D721Med (cell line): ENCODE measurements around the gene TXNDC8.

Experiments used
- DNase-seq: peaks from one replicate; pipeline ENCODE4 v3.0.0; 2011; ENCODE audit warnings: low spot score; ENCODE audit not compliant: insufficient read length
- FAIRE-seq: peaks from 2 replicates; lab custom pipeline; 2011; peaks lifted over from hg19 to GRCh38; lab: Jason Lieb, UNC
- CTCF ChIP-seq: IDR thresholded peaks from 2 replicates; pipeline ENCODE4 v1.5.1; 2012; ENCODE audit warnings: mild to moderate bottlenecking, control low read depth; ENCODE audit not compliant: insufficient read depth; ENCODE audit errors: missing control alignments

Gene TXNDC8

GRCh38 chr9:110293248-110293647, 44.4 kb downstream of the TXNDC8 start:
- FAIRE-seq, result no peak
- TF ChIP-seq CTCF, result no peak
- DNase-seq, result no peak

GRCh38 chr9:110291921-110292557, 45.6 kb downstream of the TXNDC8 start:
- no peak for DNase-seq
- TF ChIP-seq CTCF, result no peak
- FAIRE-seq, result no peak

- DNase-seq (no peak), FAIRE-seq (no peak)
- TF ChIP-seq CTCF, result no peak
Observed at GRCh38 chr9:110290001-110290400, 47.7 kb downstream of the TXNDC8 start.

- no peak for DNase-seq
- no peak for FAIRE-seq
- TF ChIP-seq CTCF, result no peak
Observed at GRCh38 chr9:110288503-110288902, 49.2 kb downstream of the TXNDC8 start.

- FAIRE-seq (no peak), DNase-seq (no peak)
- no peak for TF ChIP-seq CTCF
Observed at GRCh38 chr9:110287289-110287680, 50.4 kb downstream of the TXNDC8 start.

GRCh38 chr9:110284211-110284844, 53.3 kb downstream of the TXNDC8 start:
- TF ChIP-seq CTCF, result no peak
- DNase-seq (no peak), FAIRE-seq (no peak)

- FAIRE-seq (no peak), DNase-seq (no peak)
- TF ChIP-seq CTCF, result no peak
Observed at GRCh38 chr9:110283751-110284150, 53.9 kb downstream of the TXNDC8 start.
